CD14-positive monocyte (primary cell): ENCODE measurements around the gene SEPTIN3. TPM values are rescaled to one million over a fixed set of nuclear protein-coding genes. Genes with fewer than 3 reads are reported as not detected.
A peak's percentile ranks its signal among the peaks of the same experiment; 100 is the strongest.

Experiments used
- DNase-seq, 3 donors: peaks; one replicate each; pipeline ENCODE4 v3.0.0-alpha.2; 2011 to 2022
- H2AFZ ChIP-seq: 2 replicates; pipeline ENCODE4 v1.6.0; 2012; ENCODE audit warnings: mild to moderate bottlenecking, low read depth, low read length, inconsistent platforms; ENCODE audit not compliant: insufficient read depth, poor library complexity, severe bottlenecking
- H3K27ac ChIP-seq, 2 donors: 1 replicate in 1 of 2; 2 replicates in 1 of 2; pipeline ENCODE4 v1.5.1; 2012 to 2013; ENCODE audit warnings: low read length in 2 of 2, control low read depth in 1 of 2, inconsistent platforms in 1 of 2, low read depth in 1 of 2, mild to moderate bottlenecking in 1 of 2
- H3K27me3 ChIP-seq, 2 donors: one replicate each; pipeline versions ENCODE4 v1.6.0 to v1.6.1; 2011 to 2013; ENCODE audit warnings: low read length in 2 of 2; ENCODE audit not compliant: control insufficient read depth in 2 of 2, insufficient read depth in 2 of 2
- H3K36me3 ChIP-seq, 2 donors: replicated peaks in 1 of 2; 1 replicate in 1 of 2; 2 replicates in 1 of 2; pipeline versions ENCODE4 v1.5.1 to v1.6.1; 2012 to 2013; ENCODE audit warnings: low read length in 2 of 2, control low read depth in 1 of 2, inconsistent platforms in 1 of 2, mild to moderate bottlenecking in 1 of 2; ENCODE audit not compliant: insufficient read depth in 2 of 2, control insufficient read depth in 1 of 2
- H3K4me1 ChIP-seq, 2 donors: 1 replicate in 1 of 2; 2 replicates in 1 of 2; pipeline versions ENCODE4 v1.5.1 to v1.6.1; 2012 to 2013; ENCODE audit warnings: low read length in 2 of 2, control low read depth in 1 of 2, inconsistent platforms in 1 of 2, mild to moderate bottlenecking in 1 of 2, moderate library complexity in 1 of 2; ENCODE audit not compliant: insufficient read depth in 2 of 2, control insufficient read depth in 1 of 2
- H3K4me2 ChIP-seq: replicated peaks from 2 replicates; pipeline ENCODE3; 2012; ENCODE audit warnings: low read length, moderate library complexity, mild to moderate bottlenecking; ENCODE audit not compliant: poor library complexity, severe bottlenecking; ENCODE audit errors: extremely low read depth
- H3K4me3 ChIP-seq, 3 experiments: fragments of 200-600 bp in 1 of 3; sonication (generic) in 1 of 3; replicated peaks in 1 of 3; 1 replicate in 2 of 3; 2 replicates in 1 of 3; pipeline ENCODE4 v1.5.1; 2011 to 2013; ENCODE audit warnings: low read length in 3 of 3, mild to moderate bottlenecking in 3 of 3, control low read depth in 2 of 3, low read depth in 2 of 3, inconsistent platforms in 1 of 3, moderate library complexity in 1 of 3
- H3K79me2 ChIP-seq: 2 replicates; pipeline ENCODE4 v1.6.0; 2012; ENCODE audit warnings: mild to moderate bottlenecking, control low read depth, inconsistent platforms, low read length, moderate library complexity; ENCODE audit not compliant: insufficient read depth
- H3K9ac ChIP-seq: 2 replicates; pipeline ENCODE4 v1.6.0; 2017; ENCODE audit warnings: low read length, mild to moderate bottlenecking; ENCODE audit not compliant: insufficient read depth, poor library complexity, severe bottlenecking
- H3K9me3 ChIP-seq, 2 donors: replicated peaks in 1 of 2; 1 replicate in 1 of 2; 2 replicates in 1 of 2; pipeline versions ENCODE4 v1.5.1 to v1.6.1; 2012 to 2013; ENCODE audit warnings: low read length in 2 of 2, control low read depth in 1 of 2; ENCODE audit not compliant: control insufficient read depth in 1 of 2, insufficient read depth in 1 of 2
- H4K20me1 ChIP-seq: 2 replicates; pipeline ENCODE4 v1.6.0; 2012; ENCODE audit warnings: mild to moderate bottlenecking, low read length, control low read depth, moderate library complexity; ENCODE audit not compliant: insufficient read depth
- H3K27ac Mint-ChIP-seq, 7 donors: one replicate each; pipeline ENCODE4 v1.8.0; 2020; ENCODE audit warnings: mild to moderate bottlenecking in 7 of 7, mixed read lengths in 7 of 7, moderate library complexity in 6 of 7, inconsistent platforms in 2 of 7
- H3K27me3 Mint-ChIP-seq, 3 donors: one replicate each; pipeline ENCODE4 v1.8.0; 2021 to 2022; ENCODE audit warnings: low read depth in 3 of 3, mild to moderate bottlenecking in 3 of 3, mixed read lengths in 3 of 3, moderate library complexity in 3 of 3, inconsistent platforms in 1 of 3
- H3K36me3 Mint-ChIP-seq, 2 donors: one replicate each; pipeline ENCODE4 v1.8.0; 2020; ENCODE audit warnings: mixed read lengths in 2 of 2, inconsistent platforms in 1 of 2, mild to moderate bottlenecking in 1 of 2
- H3K4me1 Mint-ChIP-seq: one replicate; pipeline ENCODE4 v1.8.0; 2020; ENCODE audit warnings: mild to moderate bottlenecking, mixed read lengths
- H3K4me3 Mint-ChIP-seq, 2 donors: one replicate each; pipeline ENCODE4 v1.8.0; 2020; ENCODE audit warnings: mild to moderate bottlenecking in 2 of 2, mixed read lengths in 2 of 2, moderate library complexity in 1 of 2
- H3K9me3 Mint-ChIP-seq, 7 donors: one replicate each; pipeline ENCODE4 v1.8.0; 2020 to 2022; ENCODE audit warnings: mixed read lengths in 7 of 7, mild to moderate bottlenecking in 6 of 7, moderate library complexity in 6 of 7, inconsistent platforms in 2 of 7
- CTCF ChIP-seq: fragments of 200-600 bp; IDR thresholded peaks from one replicate; pipeline ENCODE4 v1.8.0; 2022; ENCODE audit warnings: antibody characterized with exemption, mild to moderate bottlenecking
- WGBS: methylation state at CpG from one replicate; pipeline ENCODE4 v1.1.5; 2013; ENCODE audit warnings: missing lambda C conversion rate; ENCODE audit not compliant: insufficient coverage; 5-methylcytosine and 5-hydroxymethylcytosine counted together
- intact Hi-C, 2 donors: fragments of 100-400 bp; cut with micrococcal nuclease; formaldehyde crosslinking; loops; one replicate each; pipeline versions ENCODE4 v1.15.0 to v1.15.1; 2023
- polyA plus RNA-seq, 3 donors: library from polyadenylated mRNA; depleted of rRNA in 1 of 3; unstranded in 2 of 3; stranded (reverse) in 1 of 3; fragments of 300-500 nt in 2 of 3; fragments of >200 nt in 1 of 3; fragmentation: Illumina TruSeq in 2 of 3; gene quantifications; 1 replicate in 2 of 3; 2 replicates in 1 of 3; pipeline ENCODE4 v1.2.3, GENCODE V29; 2012 to 2021

The SEPTIN3 gene
- polyA plus RNA-seq, 3 donors: 0.06 to 0.20 TPM; not detected in 1

GRCh38 chr22:41949297-41949965, 19.8 kb upstream of the SEPTIN3 start:
- no peak overlapping the region for H3K9ac ChIP-seq
- peaks cover 0 to 15% (median 2%) of the 10 kb centered on the region in 3 donors for H3K27me3 Mint-ChIP-seq
- no peak for DNase-seq
- no peak overlapping the region for H3K4me2 ChIP-seq
- no peaks in the 10 kb centered on the region for H3K9me3 ChIP-seq
- no peaks in the 10 kb centered on the region for H3K27me3 ChIP-seq
- peaks cover 17% of the 10 kb centered on the region for H3K79me2 ChIP-seq
- H3K4me1 ChIP-seq: peaks cover 16 to 19% of the 10 kb centered on the region in 2 donors
- peaks cover 0 to 1% (median 0%) of the 10 kb centered on the region in 7 donors for H3K9me3 Mint-ChIP-seq
- H4K20me1 ChIP-seq: no peaks in the 10 kb centered on the region
- H3K4me3 Mint-ChIP-seq: no peak overlapping the region
- H3K4me1 Mint-ChIP-seq: peaks cover 16% of the 10 kb centered on the region
- TF ChIP-seq CTCF: no peak
- no peak overlapping the region for H3K4me3 ChIP-seq
- intact Hi-C loops: no loop called here
- peak overlapping the region; percentile 29 for H2AFZ ChIP-seq
- peaks cover 0 to 1% of the 10 kb centered on the region in 2 donors for H3K36me3 Mint-ChIP-seq
- WGBS: 92% methylated on average over 5 of the region's 7 CpGs
- H3K27ac ChIP-seq: no peak overlapping the region
- H3K36me3 ChIP-seq: no peaks in the 10 kb centered on the region
- H3K27ac Mint-ChIP-seq: peak overlapping the region in 2 of 7 donors; percentile 18 to 42

GRCh38 chr22:41951898-41952474, 17.3 kb upstream of the SEPTIN3 start, which contains the start of gene SMIM45:
Gene SMIM45 (plus strand): TSS chr22:41952150.
- Mint-ChIP-seq H3K4me1 (peaks cover 3% of the 10 kb centered on the region), H3K36me3 (no peaks in the 10 kb centered on the region), H3K27ac (peak within 1 kb of the TSS in 1 of 7 donors; percentile 65), H3K9me3 (peaks cover 0 to 1% (median 0%) of the 10 kb centered on the region in 7 donors), H3K4me3 (no peak within 1 kb of the TSS), H3K27me3 (peaks cover 0 to 13% (median 2%) of the 10 kb centered on the region in 3 donors)
- no peak for TF ChIP-seq CTCF
- Histone ChIP-seq H3K36me3 (no peaks in the 10 kb centered on the region), H3K4me3 (no peak within 1 kb of the TSS), H4K20me1 (no peaks in the 10 kb centered on the region), H3K27me3 (no peaks in the 10 kb centered on the region), H3K4me1 (peaks cover 3 to 6% of the 10 kb centered on the region in 2 donors), H3K4me2 (no peak within 1 kb of the TSS), H3K9ac (no peak within 1 kb of the TSS), H3K79me2 (no peaks in the 10 kb centered on the region), H2AFZ (no peak within 1 kb of the TSS), H3K27ac (no peak within 1 kb of the TSS), H3K9me3 (no peaks in the 10 kb centered on the region)
- WGBS: 91% methylated on average over 10 of the region's 16 CpGs
- DNase-seq: no peak
- intact Hi-C loops: no loop called here
